T1000 (cell line): ENCODE measurements around the gene LYL1.
"Not testable (repeated sequence)": the region's sequence is repeated elsewhere in the genome, so short reads cannot be mapped to it uniquely, and the experiment has no call there.

ENCODE experiments used
- DNase-seq: peaks from one replicate; lab custom pipeline; 2025; ENCODE audit warnings: mixed read lengths; lab: John Stamatoyannopoulos, UW

The LYL1 gene

GRCh38 chr19:13102666-13103580, at the start of gene LYL1:
Gene LYL1, minus strand, starts transcription at chr19:13102858. Its CDS starts 1,687 bp downstream, at chr19:13101171.
- DNase-seq: peak; percentile 30

- DNase-seq: peak; percentile 90
Observed at GRCh38 chr19:13151605-13152355, 49.1 kb upstream of the LYL1 start.

GRCh38 chr19:13150931-13151604, 48.4 kb upstream of the LYL1 start:
- DNase-seq: no peak

- DNase-seq: peak; percentile 80
Observed at GRCh38 chr19:13150187-13150930, 47.7 kb upstream of the LYL1 start, which contains the start of the genes IER2 and STX10. Gene IER2, plus strand, starts transcription at chr19:13150411. Its CDS starts 2,776 bp downstream, at chr19:13153187. Gene STX10, minus strand, starts transcription at chr19:13150375. Its CDS starts 202 bp downstream, at chr19:13150173.

GRCh38 chr19:13149628-13150186, 47.0 kb upstream of the LYL1 start:
- DNase-seq: peak; percentile 46

- not testable (repeated sequence) for DNase-seq
Observed at GRCh38 chr19:13149173-13149627, 46.5 kb upstream of the LYL1 start.

- no peak for DNase-seq
Observed at GRCh38 chr19:13146763-13147563, 44.3 kb upstream of the LYL1 start.

GRCh38 chr19:13139633-13140311, 37.1 kb upstream of the LYL1 start:
- no peak for DNase-seq

GRCh38 chr19:13138916-13139198, 36.2 kb upstream of the LYL1 start:
- DNase-seq: no peak

- no peak for DNase-seq
Observed at GRCh38 chr19:13138171-13138915, 35.7 kb upstream of the LYL1 start.

GRCh38 chr19:13137290-13137794, 34.7 kb upstream of the LYL1 start:
- DNase-seq: no peak

- no peak for DNase-seq
Observed at GRCh38 chr19:13135068-13136062, 32.7 kb upstream of the LYL1 start.

GRCh38 chr19:13134626-13135025, 32.0 kb upstream of the LYL1 start:
- DNase-seq: no peak

GRCh38 chr19:13133241-13133870, 30.7 kb upstream of the LYL1 start:
- DNase-seq: no peak

GRCh38 chr19:13132471-13133180, 30.0 kb upstream of the LYL1 start:
- DNase-seq: no peak

- DNase-seq: no peak
Observed at GRCh38 chr19:13130886-13131490, 28.3 kb upstream of the LYL1 start.
